CD4-positive, alpha-beta T cell treated with Interleukin-21 for 1 hour (primary cell): Measurements from ENCODE around the gene BTG2.
"Not testable (repeated sequence)": the region's sequence is repeated elsewhere in the genome, so short reads cannot be mapped to it uniquely, and the experiment has no call there.

Experiments
- DNase-seq: peaks from one replicate; pipeline ENCODE4 v3.0.0-alpha.2; 2020

The BTG2 gene

GRCh38 chr1:203296460-203297073, 8.8 kb upstream of the BTG2 start:
- no peak for DNase-seq

- no peak for DNase-seq
Measured at GRCh38 chr1:203299169-203299568, 6.2 kb upstream of the BTG2 start.

GRCh38 chr1:203299719-203300429, 5.4 kb upstream of the BTG2 start:
- not testable (repeated sequence) for DNase-seq

GRCh38 chr1:203300441-203301330, 4.6 kb upstream of the BTG2 start:
- no peak for DNase-seq

GRCh38 chr1:203301331-203301668, 4.0 kb upstream of the BTG2 start:
- DNase-seq: no peak

- no peak for DNase-seq
Measured at GRCh38 chr1:203302456-203302855, 2.9 kb upstream of the BTG2 start.

- no peak for DNase-seq
Measured at GRCh38 chr1:203302894-203303293, 2.4 kb upstream of the BTG2 start.

- no peak for DNase-seq
Measured at GRCh38 chr1:203304391-203304918, 864 bp upstream of the BTG2 start.

GRCh38 chr1:203305809-203306088, 430 bp downstream of the BTG2 start:
- DNase-seq: no peak

- peak; percentile 73 for DNase-seq
Measured at GRCh38 chr1:203306089-203306964, 1.0 kb downstream of the BTG2 start.

GRCh38 chr1:203306965-203307541, 1.7 kb downstream of the BTG2 start:
- DNase-seq: peak; percentile 68

GRCh38 chr1:203307641-203308126, 2.4 kb downstream of the BTG2 start:
- DNase-seq: peak; percentile 49

GRCh38 chr1:203308328-203308922, 3.1 kb downstream of the BTG2 start:
- peak; percentile 61 for DNase-seq

GRCh38 chr1:203308923-203309331, 3.6 kb downstream of the BTG2 start:
- DNase-seq: peak; percentile 73

GRCh38 chr1:203311368-203312301, 6.3 kb downstream of the BTG2 start:
- DNase-seq: peak; percentile 54

- DNase-seq: not testable (repeated sequence)
Measured at GRCh38 chr1:203314025-203314759, 8.9 kb downstream of the BTG2 start.

- no peak for DNase-seq
Measured at GRCh38 chr1:203316626-203317093, 11.3 kb downstream of the BTG2 start.

GRCh38 chr1:203317429-203318228, 12.3 kb downstream of the BTG2 start:
- DNase-seq: no peak

GRCh38 chr1:203318229-203318517, 12.9 kb downstream of the BTG2 start:
- DNase-seq: no peak
